Muscle of leg (tissue), 16 donors: Measurements from ENCODE around the gene UBR1. TPM values are rescaled to one million over a fixed set of nuclear protein-coding genes. Genes with fewer than 3 reads are reported as not detected.

Experiments
- DNase-seq: peaks from one replicate; pipeline ENCODE4 v3.0.0; 2013
- H3K27ac ChIP-seq: one replicate; pipeline ENCODE4 v1.5.1; 2013; ENCODE audit warnings: mild to moderate bottlenecking, low read length, control low read depth
- H3K27me3 ChIP-seq: one replicate; pipeline ENCODE4 v1.6.1; 2013; ENCODE audit warnings: low read length; ENCODE audit not compliant: control insufficient read depth, insufficient read depth
- H3K36me3 ChIP-seq: one replicate; pipeline ENCODE4 v1.6.1; 2013; ENCODE audit warnings: low read length; ENCODE audit not compliant: control insufficient read depth, insufficient read depth
- H3K4me1 ChIP-seq: one replicate; pipeline ENCODE4 v1.6.1; 2013; ENCODE audit warnings: low read length; ENCODE audit not compliant: control insufficient read depth, insufficient read depth
- H3K4me3 ChIP-seq: one replicate; pipeline ENCODE4 v1.5.1; 2013; ENCODE audit warnings: low read length, control low read depth
- H3K9me3 ChIP-seq: replicated peaks from 2 replicates; pipeline ENCODE4 v1.6.1; 2013; ENCODE audit warnings: low read depth, low read length; ENCODE audit not compliant: control insufficient read depth
- WGBS: methylation state at CpG from one replicate; pipeline ENCODE4 v1.1.5; 2013; ENCODE audit warnings: missing lambda C conversion rate; ENCODE audit not compliant: insufficient coverage; 5-methylcytosine and 5-hydroxymethylcytosine counted together
- long read RNA-seq, 11 donors: transcript quantifications; one replicate each; lab custom pipeline, GENCODE V29; 2026
- polyA plus RNA-seq, 8 donors: library from polyadenylated mRNA; unstranded; fragments of 120-200 nt; gene quantifications; one replicate each; pipeline versions ENCODE4 v1.2.1 to v1.2.3, GENCODE V29; 2013; ENCODE audit warnings: inconsistent platforms in 1 of 8, low replicate concordance in 1 of 8; ENCODE audit not compliant: insufficient read length in 8 of 8, insufficient read depth in 1 of 8
- total RNA-seq: library from RNA; stranded (reverse); fragments of 120-200 nt; gene quantifications from one replicate; pipeline ENCODE4 v1.2.4, GENCODE V29; 2013

The UBR1 gene
- 27.4 TPM for total RNA-seq
- polyA plus RNA-seq: 10 to 100 TPM; 13.6 to 26.0 (median 19.0) TPM
- long read RNA-seq, donor 1, partial matches to known transcripts: 0 of 1 reads
- long read RNA-seq, donor 1, other reads (novel, unspliced or antisense): 0 of 1 reads
- long read RNA-seq, donor 2: 0 reads
- long read RNA-seq, donor 3, full-length matches to known transcripts: 2 of 2 reads
- long read RNA-seq, donor 3, partial matches to known transcripts: 0 of 2 reads
- long read RNA-seq, donor 3, other reads (novel, unspliced or antisense): 0 of 2 reads
- long read RNA-seq, donor 4: 0 reads
- long read RNA-seq, donor 5, partial matches to known transcripts: 0 of 1 reads
- long read RNA-seq, donor 5, other reads (novel, unspliced or antisense): 0 of 1 reads
- long read RNA-seq, donor 6: 0 reads
- long read RNA-seq, donor 7: 0 reads
- long read RNA-seq, donor 8, partial matches to known transcripts: 0 of 1 reads
- long read RNA-seq, donor 8, other reads (novel, unspliced or antisense): 0 of 1 reads
- long read RNA-seq, donor 9, partial matches to known transcripts: 0 of 1 reads
- long read RNA-seq, donor 9, other reads (novel, unspliced or antisense): 0 of 1 reads
- long read RNA-seq, donor 10, partial matches to known transcripts: 5 of 6 reads
- long read RNA-seq, donor 10, other reads (novel, unspliced or antisense): 0 of 6 reads
- long read RNA-seq, donor 11: 0 reads

DNA sequence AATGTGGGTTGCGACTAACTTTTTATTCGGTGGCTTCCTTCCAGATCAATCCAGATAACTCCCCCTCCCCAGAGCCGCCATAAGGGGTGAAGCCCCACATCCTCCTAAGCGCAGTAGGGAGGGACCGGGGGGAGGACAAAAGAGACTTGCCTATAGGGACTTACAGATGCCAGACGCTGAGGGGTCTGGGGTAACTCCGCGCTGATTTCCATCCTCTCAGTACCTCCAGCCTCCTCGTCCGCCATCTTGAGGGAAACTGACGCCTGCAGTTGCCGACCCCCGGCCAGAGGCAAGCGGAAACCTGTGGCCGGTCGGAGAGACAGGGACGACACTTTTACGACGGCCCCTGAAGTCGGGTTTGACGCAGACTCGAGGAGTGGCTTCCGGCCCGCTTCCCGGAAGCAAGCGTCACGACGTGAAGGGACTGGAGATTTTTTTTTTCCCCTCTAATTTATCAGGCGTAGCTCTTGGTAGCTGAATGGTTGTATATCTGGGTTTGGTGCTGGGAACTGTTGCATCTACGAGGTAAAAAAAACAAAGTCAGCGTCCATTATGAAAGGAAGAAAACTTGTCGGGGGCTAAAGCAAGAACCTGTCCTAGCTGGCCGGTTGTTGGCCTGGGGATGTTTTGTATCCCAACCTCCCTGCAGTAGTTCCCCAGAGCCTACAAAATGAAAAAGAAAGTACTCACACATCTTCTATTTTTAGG is at the start of gene UBR1:
Gene UBR1, minus strand, starts transcription at position 261 of the 708 bp plus-strand sequence. Its CDS starts 16 bp downstream, at position 245.
- H3K36me3 ChIP-seq: peaks cover 10% of the 10 kb centered on the region
- peaks cover 8% of the 10 kb centered on the region for H3K4me1 ChIP-seq
- no peaks in the 10 kb centered on the region for H3K9me3 ChIP-seq
- H3K27me3 ChIP-seq: peaks cover 2% of the 10 kb centered on the region
- H3K27ac ChIP-seq: peak within 1 kb of the TSS; percentile 96
- WGBS: 0% methylated on average over 15 of the region's 33 CpGs
- peak; percentile 99 for DNase-seq
- H3K4me3 ChIP-seq: peak within 1 kb of the TSS; percentile 63

DNA sequence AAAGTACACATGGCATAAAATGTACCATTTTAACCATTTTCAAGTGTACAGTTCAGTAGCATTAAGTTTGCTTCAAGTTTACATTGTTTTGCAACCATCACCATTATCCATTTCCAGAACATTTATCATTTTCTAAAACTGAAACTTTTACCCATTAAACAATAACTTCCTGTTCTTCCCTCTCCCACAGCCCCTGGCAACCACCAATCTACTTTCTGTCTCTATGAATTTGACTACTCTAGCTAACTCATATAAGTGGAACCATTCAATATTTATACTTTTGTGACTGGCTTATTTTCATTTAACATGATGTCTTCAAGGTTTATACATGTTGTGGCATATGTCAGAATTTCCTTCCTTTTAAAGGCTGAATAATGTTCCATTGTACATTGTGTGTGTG is 47.4 kb upstream of the UBR1 start:
- H3K27ac ChIP-seq: no peak overlapping the region
- H3K4me3 ChIP-seq: no peak overlapping the region
- H3K9me3 ChIP-seq: no peaks in the 10 kb centered on the region
- H3K4me1 ChIP-seq: no peaks in the 10 kb centered on the region
- no peaks in the 10 kb centered on the region for H3K27me3 ChIP-seq
- peaks cover 4% of the 10 kb centered on the region for H3K36me3 ChIP-seq
- no peak for DNase-seq

DNA sequence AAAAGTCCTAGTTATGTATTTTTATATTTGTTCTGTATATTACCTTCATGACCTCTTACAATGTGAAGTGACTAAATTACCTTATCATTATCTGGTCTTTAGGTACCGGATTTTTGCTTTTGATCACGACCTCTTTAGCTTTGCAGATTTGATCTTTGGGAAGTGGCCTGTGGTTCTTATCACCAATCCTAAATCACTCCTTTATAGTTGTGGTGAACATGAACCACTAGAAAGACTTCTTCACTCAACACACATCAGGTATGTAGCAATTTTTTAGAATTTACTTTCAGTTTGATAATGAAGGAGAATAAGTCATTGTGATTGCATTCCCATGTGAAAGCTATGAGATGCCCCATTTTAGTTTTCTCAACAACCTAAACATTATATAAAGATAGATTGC is 45.9 kb upstream of the UBR1 start:
- H3K27me3 ChIP-seq: no peaks in the 10 kb centered on the region
- H3K4me1 ChIP-seq: no peaks in the 10 kb centered on the region
- no CpG with 5 or more reads among the region's 2 CpGs for WGBS
- no peak for DNase-seq
- no peak overlapping the region for H3K27ac ChIP-seq
- H3K9me3 ChIP-seq: no peaks in the 10 kb centered on the region
- H3K4me3 ChIP-seq: no peak overlapping the region
- peaks cover 4% of the 10 kb centered on the region for H3K36me3 ChIP-seq

DNA sequence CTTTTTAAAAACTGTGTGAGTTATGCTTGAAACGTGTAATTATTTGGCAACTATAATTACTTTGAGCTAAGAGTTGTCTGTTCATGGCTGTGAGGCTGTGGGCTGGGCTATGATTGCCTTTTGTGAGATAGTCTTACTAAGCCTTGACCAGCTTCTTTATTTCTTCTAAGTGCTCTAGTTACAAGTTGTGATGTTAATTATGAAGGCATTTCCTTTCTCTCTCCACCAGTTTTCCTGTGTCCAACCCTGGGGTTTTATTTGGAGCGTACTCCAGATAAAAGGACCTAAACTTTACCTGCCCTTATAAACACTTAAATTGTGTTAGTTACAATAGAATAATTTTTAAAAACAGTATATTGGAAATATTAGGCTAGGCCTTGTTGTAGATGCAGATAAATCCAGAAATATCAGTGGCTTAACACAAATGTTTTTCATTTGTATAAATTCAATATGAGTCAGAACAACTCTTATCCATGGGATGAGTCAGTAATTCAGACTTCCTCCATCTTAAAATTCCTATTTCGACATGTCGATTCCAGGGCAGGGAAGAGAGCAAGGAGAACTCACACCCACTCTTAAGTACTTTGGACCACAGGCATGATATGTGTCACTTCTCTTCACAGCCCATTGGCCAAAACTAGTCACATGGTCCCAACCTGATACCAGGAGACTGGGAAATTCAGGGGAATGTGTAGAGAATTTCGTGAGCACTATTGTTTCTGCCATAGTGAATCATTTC is 44.5 kb upstream of the UBR1 start:
- WGBS: 80% methylated on average over 1 of the region's 5 CpGs
- H3K4me3 ChIP-seq: no peak overlapping the region
- H3K27me3 ChIP-seq: no peaks in the 10 kb centered on the region
- H3K9me3 ChIP-seq: no peaks in the 10 kb centered on the region
- H3K36me3 ChIP-seq: peaks cover 4% of the 10 kb centered on the region
- DNase-seq: no peak
- H3K4me1 ChIP-seq: no peaks in the 10 kb centered on the region
- H3K27ac ChIP-seq: no peak overlapping the region

DNA sequence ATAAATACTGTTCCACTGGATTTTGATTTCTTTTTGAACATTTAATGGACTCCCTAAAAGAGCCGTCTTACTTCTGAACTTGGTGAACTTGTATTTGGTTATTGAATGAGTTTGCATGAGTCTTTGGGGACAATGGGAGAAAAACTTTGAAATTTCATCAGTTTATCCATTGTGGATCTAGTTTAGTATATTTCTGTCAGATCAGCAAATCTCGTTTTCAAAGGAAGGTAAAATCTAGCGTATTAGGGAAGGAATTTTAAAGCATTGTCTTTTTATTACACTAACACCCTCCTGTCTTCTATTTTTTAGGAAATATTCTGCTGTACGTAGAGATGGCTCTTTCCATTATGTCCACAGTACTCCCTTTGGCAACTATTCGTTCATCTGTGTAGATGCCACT is 40.3 kb upstream of the UBR1 start:
- WGBS: 71% methylated on average over 1 of the region's 5 CpGs

DNA sequence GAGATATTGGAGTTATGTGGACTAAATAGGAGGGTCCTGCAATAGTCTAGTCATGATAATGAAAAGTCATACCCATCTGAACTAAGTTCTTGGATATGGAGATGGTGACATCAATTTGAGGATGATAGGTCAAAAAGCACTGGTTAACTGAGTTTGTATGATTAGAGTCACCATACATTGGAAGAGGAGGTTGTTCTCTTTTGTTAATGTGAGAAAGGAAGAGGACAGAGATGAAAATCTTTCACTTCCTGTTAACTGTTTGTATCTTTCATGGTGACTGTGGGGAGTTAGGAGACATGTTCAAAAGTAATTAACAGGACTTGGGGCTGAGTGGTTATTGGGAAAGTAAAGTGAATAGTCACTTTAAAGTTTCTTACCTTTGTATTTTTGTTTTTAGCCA is 38.7 kb upstream of the UBR1 start:
- Histone ChIP-seq H3K27ac (no peak overlapping the region), H3K9me3 (no peaks in the 10 kb centered on the region), H3K4me1 (no peaks in the 10 kb centered on the region), H3K4me3 (no peak overlapping the region), H3K27me3 (no peaks in the 10 kb centered on the region), H3K36me3 (peaks cover 14% of the 10 kb centered on the region)
- DNase-seq: no peak

More for the DNA sequence above, 40.3 kb upstream of the UBR1 start:
- Histone ChIP-seq H3K36me3 (peaks cover 2% of the 10 kb centered on the region), H3K27ac (no peak overlapping the region), H3K4me1 (no peaks in the 10 kb centered on the region), H3K4me3 (no peak overlapping the region), H3K9me3 (no peaks in the 10 kb centered on the region), H3K27me3 (no peaks in the 10 kb centered on the region)
- DNase-seq: no peak

DNA sequence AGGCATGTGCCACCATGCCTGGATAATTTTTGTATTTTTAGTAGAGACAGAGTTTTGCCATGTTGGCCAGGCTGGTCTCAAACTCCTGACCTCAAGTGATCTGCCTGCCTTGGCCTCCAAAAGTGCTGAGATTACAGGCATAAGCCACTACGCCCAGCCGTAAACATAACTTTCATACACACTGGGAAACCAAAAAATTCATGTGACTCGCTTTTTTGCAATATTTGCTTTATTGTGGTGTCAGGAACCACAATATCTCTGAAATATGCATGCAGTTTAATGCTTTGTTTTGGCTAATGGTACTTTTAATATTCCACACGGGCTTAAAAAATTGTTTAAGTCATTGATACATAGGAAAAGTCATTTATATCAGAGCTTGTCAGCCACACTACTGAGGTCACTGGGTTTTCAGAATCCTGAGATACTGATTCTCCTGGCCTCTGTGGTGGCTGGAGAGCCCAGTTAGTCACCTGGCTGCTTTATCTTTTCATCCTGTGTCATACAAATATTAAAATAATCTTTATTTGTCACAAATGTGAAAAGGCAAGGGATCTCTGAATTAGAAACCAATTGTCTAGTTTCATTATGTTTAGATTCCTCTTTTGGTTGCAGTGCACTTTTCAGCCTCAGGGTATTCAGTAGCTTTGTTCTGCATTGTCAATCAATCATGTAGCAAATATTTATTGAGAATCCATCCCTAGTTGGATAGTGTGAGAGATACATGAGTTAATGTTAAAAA is 37.5 kb upstream of the UBR1 start:
- no peaks in the 10 kb centered on the region for H3K27me3 ChIP-seq
- no peak overlapping the region for H3K27ac ChIP-seq
- H3K4me1 ChIP-seq: no peaks in the 10 kb centered on the region
- H3K4me3 ChIP-seq: no peak overlapping the region
- WGBS: no CpG with 5 or more reads among the region's 4 CpGs
- peaks cover 20% of the 10 kb centered on the region for H3K36me3 ChIP-seq
- no peak for DNase-seq
- no peaks in the 10 kb centered on the region for H3K9me3 ChIP-seq

DNA sequence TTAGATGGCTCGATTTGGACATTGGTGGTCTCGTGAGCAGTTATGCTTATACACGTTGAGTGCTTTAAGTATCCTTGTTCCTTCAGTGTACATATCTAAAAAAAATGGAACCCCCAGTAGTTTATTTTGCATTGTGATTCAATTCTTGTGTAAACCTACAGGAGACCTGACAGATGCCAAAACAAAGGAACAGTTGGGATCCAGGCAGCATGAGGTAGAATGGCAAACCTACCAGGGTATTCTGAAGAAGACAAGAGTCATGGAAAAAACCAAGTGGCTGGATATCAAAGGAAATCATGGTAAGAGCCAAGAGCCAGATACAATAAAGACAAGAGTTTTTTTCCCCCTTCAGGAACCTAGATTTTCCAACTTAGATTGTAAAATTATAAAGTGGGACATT is 29.5 kb upstream of the UBR1 start:
- Histone ChIP-seq H3K4me3 (no peak overlapping the region), H3K36me3 (peaks cover 29% of the 10 kb centered on the region)
- WGBS: no CpG with 5 or more reads among the region's 3 CpGs

DNA sequence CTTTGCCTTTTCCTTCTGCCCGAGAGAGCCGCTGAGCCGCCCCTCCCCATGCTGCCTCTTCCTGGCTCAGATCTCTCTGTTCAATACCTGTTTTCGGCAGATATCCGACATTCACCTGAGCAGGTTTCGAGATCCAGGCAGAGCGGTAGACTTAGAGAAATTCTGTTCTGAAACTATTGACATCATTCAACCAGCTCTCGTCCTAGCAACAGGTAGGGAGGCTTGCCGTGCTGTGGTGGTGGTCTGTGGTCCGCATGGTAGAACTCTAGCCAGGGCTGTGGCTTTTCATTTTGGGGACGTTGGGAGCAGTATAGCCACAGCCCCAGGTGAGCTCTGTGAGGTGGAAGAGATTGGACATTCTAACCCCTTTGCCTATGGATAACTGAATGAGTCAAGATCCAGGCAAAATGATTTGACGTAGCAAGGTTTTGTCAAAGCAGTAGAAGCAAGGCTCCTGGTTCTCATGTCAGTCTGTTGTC is 28.4 kb upstream of the UBR1 start:
- DNase-seq: no peak
- Histone ChIP-seq H3K27me3 (peaks cover 2% of the 10 kb centered on the region), H3K4me3 (peak overlapping the region; percentile 86), H3K9me3 (no peaks in the 10 kb centered on the region), H3K27ac (no peak overlapping the region), H3K36me3 (peaks cover 17% of the 10 kb centered on the region), H3K4me1 (peaks cover 10% of the 10 kb centered on the region)
- 17% methylated on average over 12 of the region's 12 CpGs for WGBS

More for the DNA sequence above, 29.5 kb upstream of the UBR1 start:
- Histone ChIP-seq H3K27ac (no peak overlapping the region), H3K4me1 (peaks cover 10% of the 10 kb centered on the region), H3K27me3 (peaks cover 2% of the 10 kb centered on the region), H3K9me3 (no peaks in the 10 kb centered on the region)
- DNase-seq: no peak
